Gastrocnemius medialis (tissue), 4 donors: ENCODE measurements around the gene PDZD11.

ENCODE experiments used
- POLR2A ChIP-seq, 2 donors: fragments of 450-650 bp; IDR thresholded peaks; one replicate each; pipeline ENCODE4 v1.6.1; 2017; ENCODE audit warnings: antibody characterized with exemption in 2 of 2, mild to moderate bottlenecking in 2 of 2, moderate library complexity in 2 of 2
- TF ChIP-seq, protein P1 (sequence below), 5 experiments: fragments of 450-650 bp in 3 of 5; fragments of 200-600 bp in 2 of 5; sonication (generic) in 2 of 5; IDR thresholded peaks in 4 of 5; conservative IDR thresholded peaks in 1 of 5; 1 replicate in 4 of 5; 2 replicates in 1 of 5; pipeline ENCODE4 v1.5.1; 2016 to 2019; ENCODE audit warnings: antibody characterized with exemption in 5 of 5, mild to moderate bottlenecking in 3 of 5, moderate library complexity in 3 of 5

DNA sequence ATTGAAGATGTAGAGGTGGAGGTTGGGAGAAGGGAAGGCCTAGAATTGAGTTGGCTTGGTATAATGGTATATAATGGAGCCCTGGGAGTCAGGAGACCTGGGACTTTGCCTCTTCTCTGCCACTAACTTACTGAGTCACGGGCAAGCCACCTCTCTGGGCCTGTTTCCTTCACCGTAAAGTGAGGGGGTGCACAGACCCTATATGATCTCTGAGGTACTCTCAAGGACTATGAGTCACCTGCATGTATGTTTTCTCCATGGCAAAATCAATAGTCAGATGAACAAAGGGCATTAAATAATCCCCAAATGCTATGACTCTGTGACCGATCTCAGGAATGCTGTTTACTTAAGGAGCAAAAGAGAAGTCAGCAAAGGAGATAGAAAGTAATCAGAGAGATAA is 34.8 kb downstream of the PDZD11 start:
- TF ChIP-seq, protein P1, sequence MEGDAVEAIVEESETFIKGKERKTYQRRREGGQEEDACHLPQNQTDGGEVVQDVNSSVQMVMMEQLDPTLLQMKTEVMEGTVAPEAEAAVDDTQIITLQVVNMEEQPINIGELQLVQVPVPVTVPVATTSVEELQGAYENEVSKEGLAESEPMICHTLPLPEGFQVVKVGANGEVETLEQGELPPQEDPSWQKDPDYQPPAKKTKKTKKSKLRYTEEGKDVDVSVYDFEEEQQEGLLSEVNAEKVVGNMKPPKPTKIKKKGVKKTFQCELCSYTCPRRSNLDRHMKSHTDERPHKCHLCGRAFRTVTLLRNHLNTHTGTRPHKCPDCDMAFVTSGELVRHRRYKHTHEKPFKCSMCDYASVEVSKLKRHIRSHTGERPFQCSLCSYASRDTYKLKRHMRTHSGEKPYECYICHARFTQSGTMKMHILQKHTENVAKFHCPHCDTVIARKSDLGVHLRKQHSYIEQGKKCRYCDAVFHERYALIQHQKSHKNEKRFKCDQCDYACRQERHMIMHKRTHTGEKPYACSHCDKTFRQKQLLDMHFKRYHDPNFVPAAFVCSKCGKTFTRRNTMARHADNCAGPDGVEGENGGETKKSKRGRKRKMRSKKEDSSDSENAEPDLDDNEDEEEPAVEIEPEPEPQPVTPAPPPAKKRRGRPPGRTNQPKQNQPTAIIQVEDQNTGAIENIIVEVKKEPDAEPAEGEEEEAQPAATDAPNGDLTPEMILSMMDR (IDR thresholded peaks at IDR 0.05 in 4 of 5, conservative IDR thresholded peaks at IDR 0.05 in 1 of 5): no peak
- TF ChIP-seq POLR2A (IDR thresholded peaks at IDR 0.05): no peak
